Measurements from ENCODE around the gene ZNRF3.

DNA sequence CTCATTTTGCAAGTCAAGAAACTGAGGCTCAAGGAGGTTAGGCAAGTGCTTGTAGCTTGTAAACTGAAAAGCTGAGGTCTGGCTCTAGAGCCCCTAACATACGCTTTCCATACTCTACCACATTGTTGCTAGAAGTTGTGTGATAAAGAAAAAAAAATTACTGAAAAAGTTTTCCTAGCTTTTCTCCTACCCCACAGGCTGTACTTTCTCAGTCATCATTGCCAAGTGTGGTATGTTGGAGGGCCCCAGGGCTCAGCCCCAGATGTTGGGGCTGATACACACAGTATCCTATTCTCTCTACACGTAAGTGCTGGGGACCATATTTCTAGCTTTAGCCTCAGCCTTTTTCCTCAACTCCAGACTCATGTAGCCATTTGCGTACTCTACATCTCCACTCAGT lies 205.4 kb downstream of the ZNRF3 start:
- no peak for TF ChIP-seq TAF1 (IDR thresholded peaks at IDR 0.05; ENCODE audit: borderline replicate concordance, insufficient read depth, low read length)
- no peak for TF ChIP-seq POLR2AphosphoS5 (IDR thresholded peaks at IDR 0.05; ENCODE audit: low read depth, low read length)
- no peak for TF ChIP-seq SIN3A (IDR thresholded peaks at IDR 0.05; ENCODE audit: borderline replicate concordance, insufficient read depth, low read length)
- TF ChIP-seq, protein P1, sequence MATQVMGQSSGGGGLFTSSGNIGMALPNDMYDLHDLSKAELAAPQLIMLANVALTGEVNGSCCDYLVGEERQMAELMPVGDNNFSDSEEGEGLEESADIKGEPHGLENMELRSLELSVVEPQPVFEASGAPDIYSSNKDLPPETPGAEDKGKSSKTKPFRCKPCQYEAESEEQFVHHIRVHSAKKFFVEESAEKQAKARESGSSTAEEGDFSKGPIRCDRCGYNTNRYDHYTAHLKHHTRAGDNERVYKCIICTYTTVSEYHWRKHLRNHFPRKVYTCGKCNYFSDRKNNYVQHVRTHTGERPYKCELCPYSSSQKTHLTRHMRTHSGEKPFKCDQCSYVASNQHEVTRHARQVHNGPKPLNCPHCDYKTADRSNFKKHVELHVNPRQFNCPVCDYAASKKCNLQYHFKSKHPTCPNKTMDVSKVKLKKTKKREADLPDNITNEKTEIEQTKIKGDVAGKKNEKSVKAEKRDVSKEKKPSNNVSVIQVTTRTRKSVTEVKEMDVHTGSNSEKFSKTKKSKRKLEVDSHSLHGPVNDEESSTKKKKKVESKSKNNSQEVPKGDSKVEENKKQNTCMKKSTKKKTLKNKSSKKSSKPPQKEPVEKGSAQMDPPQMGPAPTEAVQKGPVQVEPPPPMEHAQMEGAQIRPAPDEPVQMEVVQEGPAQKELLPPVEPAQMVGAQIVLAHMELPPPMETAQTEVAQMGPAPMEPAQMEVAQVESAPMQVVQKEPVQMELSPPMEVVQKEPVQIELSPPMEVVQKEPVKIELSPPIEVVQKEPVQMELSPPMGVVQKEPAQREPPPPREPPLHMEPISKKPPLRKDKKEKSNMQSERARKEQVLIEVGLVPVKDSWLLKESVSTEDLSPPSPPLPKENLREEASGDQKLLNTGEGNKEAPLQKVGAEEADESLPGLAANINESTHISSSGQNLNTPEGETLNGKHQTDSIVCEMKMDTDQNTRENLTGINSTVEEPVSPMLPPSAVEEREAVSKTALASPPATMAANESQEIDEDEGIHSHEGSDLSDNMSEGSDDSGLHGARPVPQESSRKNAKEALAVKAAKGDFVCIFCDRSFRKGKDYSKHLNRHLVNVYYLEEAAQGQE (IDR thresholded peaks at IDR 0.05; ENCODE audit: insufficient read depth in 1 of 2, low read depth in 2 of 2, low read length in 2 of 2): no peak
- TF ChIP-seq FOXP2 (optimal IDR thresholded peaks at IDR 0.05; ENCODE audit: borderline replicate concordance, extremely low read depth, extremely low read length, insufficient read depth): no peak

Data from PFSK-1 (cell line).